ENCODE data around the gene USP12. TPM values are rescaled to one million over a fixed set of nuclear protein-coding genes. Genes with fewer than 3 reads are reported as not detected.

Gene USP12
- total and polyA plus RNA-seq, 4 donors = 5.7 to 43.7 (median 11.9) TPM

GRCh38 chr13:27172495-27172842 lies 858 bp upstream of the USP12 start:
- H3K27ac ChIP-seq (ENCODE audit: low read depth in 1 of 2, low read length in 2 of 2) = peak overlapping the region; percentile 97 to 99
- peak; percentile 46 for DNase-seq (ENCODE audit: low spot score)
- no peaks in the 10 kb centered on the region for H3K9me3 ChIP-seq (ENCODE audit: control insufficient read depth in 4 of 4, low read length in 3 of 4)
- WGBS = 44% methylated on average over 3 of the region's 3 CpGs
- H3K4me1 ChIP-seq (ENCODE audit: control insufficient read depth in 4 of 4, insufficient read depth in 4 of 4, low read length in 3 of 4) = peaks cover 0 to 29% (median 20%) of the 10 kb centered on the region in 4 donors
- TF ChIP-seq ZBTB33 (IDR thresholded peaks at IDR 0.05) (no peak), RAD21 (IDR thresholded peaks at IDR 0.05) (no peak), GABPA (IDR thresholded peaks at IDR 0.05 in 1 of 2, conservative IDR thresholded peaks at IDR 0.05 in 1 of 2) (no peak), YY1 (IDR thresholded peaks at IDR 0.05) (peak; percentile 8)
- no peaks in the 10 kb centered on the region for H3K27me3 ChIP-seq (ENCODE audit: control insufficient read depth in 4 of 4, insufficient read depth in 4 of 4, low read length in 3 of 4)
- H3K4me3 ChIP-seq (ENCODE audit: low read depth in 1 of 3, low read length in 3 of 3) = peak overlapping the region in 2 of 3 donors; percentile 76 to 92
- no peaks in the 10 kb centered on the region for H3K36me3 ChIP-seq (ENCODE audit: control insufficient read depth in 4 of 4, insufficient read depth in 3 of 4, low read depth in 1 of 4, low read length in 3 of 4)
- peak overlapping the region; percentile 82 to 88 for H3K9ac ChIP-seq (ENCODE audit: low read depth in 1 of 2, low read length in 2 of 2)

GRCh38 chr13:27171827-27172494 lies 350 bp upstream of the USP12 start:
- H3K9me3 ChIP-seq (ENCODE audit: control insufficient read depth in 4 of 4, low read length in 3 of 4) = no peaks in the 10 kb centered on the region

More at GRCh38 chr13:27171827-27172494, 350 bp upstream of the USP12 start:
- H3K9ac ChIP-seq (ENCODE audit: low read depth in 1 of 2, low read length in 2 of 2) = peak overlapping the region; percentile 82 to 88
- H3K36me3 ChIP-seq (ENCODE audit: control insufficient read depth in 4 of 4, insufficient read depth in 3 of 4, low read depth in 1 of 4, low read length in 3 of 4) = no peaks in the 10 kb centered on the region
- peak overlapping the region; percentile 97 to 99 for H3K27ac ChIP-seq (ENCODE audit: low read depth in 1 of 2, low read length in 2 of 2)
- TF ChIP-seq, protein P1, sequence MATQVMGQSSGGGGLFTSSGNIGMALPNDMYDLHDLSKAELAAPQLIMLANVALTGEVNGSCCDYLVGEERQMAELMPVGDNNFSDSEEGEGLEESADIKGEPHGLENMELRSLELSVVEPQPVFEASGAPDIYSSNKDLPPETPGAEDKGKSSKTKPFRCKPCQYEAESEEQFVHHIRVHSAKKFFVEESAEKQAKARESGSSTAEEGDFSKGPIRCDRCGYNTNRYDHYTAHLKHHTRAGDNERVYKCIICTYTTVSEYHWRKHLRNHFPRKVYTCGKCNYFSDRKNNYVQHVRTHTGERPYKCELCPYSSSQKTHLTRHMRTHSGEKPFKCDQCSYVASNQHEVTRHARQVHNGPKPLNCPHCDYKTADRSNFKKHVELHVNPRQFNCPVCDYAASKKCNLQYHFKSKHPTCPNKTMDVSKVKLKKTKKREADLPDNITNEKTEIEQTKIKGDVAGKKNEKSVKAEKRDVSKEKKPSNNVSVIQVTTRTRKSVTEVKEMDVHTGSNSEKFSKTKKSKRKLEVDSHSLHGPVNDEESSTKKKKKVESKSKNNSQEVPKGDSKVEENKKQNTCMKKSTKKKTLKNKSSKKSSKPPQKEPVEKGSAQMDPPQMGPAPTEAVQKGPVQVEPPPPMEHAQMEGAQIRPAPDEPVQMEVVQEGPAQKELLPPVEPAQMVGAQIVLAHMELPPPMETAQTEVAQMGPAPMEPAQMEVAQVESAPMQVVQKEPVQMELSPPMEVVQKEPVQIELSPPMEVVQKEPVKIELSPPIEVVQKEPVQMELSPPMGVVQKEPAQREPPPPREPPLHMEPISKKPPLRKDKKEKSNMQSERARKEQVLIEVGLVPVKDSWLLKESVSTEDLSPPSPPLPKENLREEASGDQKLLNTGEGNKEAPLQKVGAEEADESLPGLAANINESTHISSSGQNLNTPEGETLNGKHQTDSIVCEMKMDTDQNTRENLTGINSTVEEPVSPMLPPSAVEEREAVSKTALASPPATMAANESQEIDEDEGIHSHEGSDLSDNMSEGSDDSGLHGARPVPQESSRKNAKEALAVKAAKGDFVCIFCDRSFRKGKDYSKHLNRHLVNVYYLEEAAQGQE (IDR thresholded peaks at IDR 0.05) = no peak
- TF ChIP-seq RAD21 (IDR thresholded peaks at IDR 0.05) (peak in 1 of 2 donors; percentile 47), TAF1 (conservative IDR thresholded peaks at IDR 0.05) (no peak), CTCF (IDR thresholded peaks at IDR 0.05; ENCODE audit: low read depth, low read length, missing input control) (no peak), EGR1 (IDR thresholded peaks at IDR 0.05; ENCODE audit: low read depth in 2 of 2) (no peak), JUND (IDR thresholded peaks at IDR 0.05) (no peak)
- H3K4me3 ChIP-seq (ENCODE audit: low read depth in 1 of 3, low read length in 3 of 3) = peak overlapping the region in 2 of 3 donors; percentile 76 to 92
- peak; percentile 92 for DNase-seq (ENCODE audit: low spot score)
- no peaks in the 10 kb centered on the region for H3K27me3 ChIP-seq (ENCODE audit: control insufficient read depth in 4 of 4, insufficient read depth in 4 of 4, low read length in 3 of 4)
- under 1% methylated on average over 73 of the region's 73 CpGs for WGBS
- H3K4me1 ChIP-seq (ENCODE audit: control insufficient read depth in 4 of 4, insufficient read depth in 4 of 4, low read length in 3 of 4) = peaks cover 0 to 29% (median 20%) of the 10 kb centered on the region in 4 donors

Data from liver (tissue), 9 donors.